Adrenal gland (tissue), 12 donors: ENCODE results near the gene MNX1. TPM values are rescaled to one million over a fixed set of nuclear protein-coding genes. Genes with fewer than 3 reads are reported as not detected.

Experiments used
- DNase-seq, 7 donors: peaks; one replicate each; pipeline ENCODE4 v3.0.0-alpha.2; 2019 to 2020
- H3K27ac ChIP-seq, 5 donors: fragments of 200-600 bp; sonication (generic) in 4 of 5; 1 replicate in 3 of 5; 2 replicates in 2 of 5; pipeline versions ENCODE4 v1.5.1 to v1.8.0; 2016 to 2020; ENCODE audit warnings: mild to moderate bottlenecking in 1 of 5
- H3K27me3 ChIP-seq: fragments of 200-600 bp; 2 replicates; pipeline ENCODE4 v1.8.0; 2021
- H3K36me3 ChIP-seq, 2 donors: fragments of 200-600 bp; replicated peaks in 1 of 2; 1 replicate in 1 of 2; 2 replicates in 1 of 2; pipeline versions ENCODE4 v1.5.1 to v1.8.0; 2018 to 2022
- H3K4me1 ChIP-seq, 2 donors: fragments of 200-600 bp; replicated peaks in 1 of 2; 1 replicate in 1 of 2; 2 replicates in 1 of 2; pipeline versions ENCODE4 v1.5.1 to v1.8.0; 2018 to 2021
- H3K4me3 ChIP-seq, 4 donors: fragments of 200-600 bp; sonication (generic) in 3 of 4; one replicate each; pipeline ENCODE4 v1.5.1; 2016 to 2018
- H3K9me3 ChIP-seq, 3 donors: fragments of 200-600 bp; sonication (generic) in 1 of 3; replicated peaks in 1 of 3; 1 replicate in 2 of 3; 2 replicates in 1 of 3; pipeline versions ENCODE4 v1.5.1 to v1.8.0; 2016 to 2021
- CTCF ChIP-seq, 6 experiments: fragments of 450-650 bp in 4 of 6; fragments of 200-600 bp in 2 of 6; sonication (generic) in 1 of 6; IDR thresholded peaks; 1 replicate in 5 of 6; 2 replicates in 1 of 6; pipeline versions ENCODE4 v1.5.1 to v1.8.0; 2016 to 2021; ENCODE audit warnings: antibody characterized with exemption in 6 of 6, mild to moderate bottlenecking in 2 of 6, moderate library complexity in 1 of 6
- POLR2A ChIP-seq, 2 donors: fragments of 450-650 bp; IDR thresholded peaks; one replicate each; pipeline ENCODE4 v1.6.1; 2017; ENCODE audit warnings: antibody characterized with exemption in 2 of 2, mild to moderate bottlenecking in 2 of 2, moderate library complexity in 1 of 2
- WGBS, 4 donors: extraction: QIAGEN DNeasy Blood & Tissue Kit in 2 of 4; methylation state at CpG; one replicate each; pipeline versions ENCODE4 v1.1.5 to v1.1.7; 2013 to 2017; 5-methylcytosine and 5-hydroxymethylcytosine counted together
- intact Hi-C, 2 donors: fragments of 100-400 bp; cut with DNase I; formaldehyde crosslinking; loops; one replicate each; pipeline versions ENCODE4 v1.14.1 to v1.15.0; 2022 to 2023
- polyA plus RNA-seq, 3 donors: library from polyadenylated mRNA; stranded (reverse); fragments of 200-250 nt in 2 of 3; fragments of 350-450 nt in 1 of 3; fragmentation: Illumina TruSeq in 1 of 3; extraction: RNeasy Lipid Tissue Mini Kit (QIAGEN cat#74804) in 1 of 3; gene quantifications; one replicate each; pipeline ENCODE4 v1.2.3, GENCODE V29; 2013 to 2014
- total RNA-seq, 9 donors: library from RNA; depleted of rRNA in 4 of 9; stranded (reverse); fragments of >200 nt in 4 of 9; fragments of 120-200 nt in 1 of 9; fragmentation: NEBNext Ultra II Directional in 1 of 9; extraction: Animal tissue kit (Norgen Biotek cat#: 25700) in 1 of 9; gene quantifications; one replicate each; pipeline versions ENCODE4 v1.1.0 to v1.2.4, GENCODE V29; 2013 to 2023
- donor health status: healthy with polysubstance abuse.
- donor health status: Bipolar disorder and iron deficiency.
- donor health status: DM: yes; HTN: yes; CAD: no.
- donor health status: DM: no; HTN: no; CAD: no.
- donor health status: DM: no; HTN: no; CAD: no.
- donor health status: DM: yes; HTN: yes; CAD: no.

MNX1 gene
- total and polyA plus RNA-seq, 12 donors, result 0.11 TPM; not detected in 10

GRCh38 chr7:157004521-157005455 lies 5.7 kb downstream of the MNX1 start:
- peaks cover 7 to 23% of the 10 kb centered on the region in 2 donors for H3K4me1 ChIP-seq
- no peak overlapping the region for H3K4me3 ChIP-seq
- H3K36me3 ChIP-seq, result no peaks in the 10 kb centered on the region
- TF ChIP-seq CTCF (IDR thresholded peaks at IDR 0.05), result no peak
- no peak for TF ChIP-seq POLR2A (IDR thresholded peaks at IDR 0.05)
- peaks cover 92% of the 10 kb centered on the region for H3K27me3 ChIP-seq
- no peak overlapping the region for H3K27ac ChIP-seq
- H3K9me3 ChIP-seq, result no peaks in the 10 kb centered on the region
- no peak for DNase-seq
- 5 to 12% (median 7%) methylated on average over 35 to 56 of the region's 56 CpGs for WGBS, 4 donors
- intact Hi-C loops, result no loop called here

DNA sequence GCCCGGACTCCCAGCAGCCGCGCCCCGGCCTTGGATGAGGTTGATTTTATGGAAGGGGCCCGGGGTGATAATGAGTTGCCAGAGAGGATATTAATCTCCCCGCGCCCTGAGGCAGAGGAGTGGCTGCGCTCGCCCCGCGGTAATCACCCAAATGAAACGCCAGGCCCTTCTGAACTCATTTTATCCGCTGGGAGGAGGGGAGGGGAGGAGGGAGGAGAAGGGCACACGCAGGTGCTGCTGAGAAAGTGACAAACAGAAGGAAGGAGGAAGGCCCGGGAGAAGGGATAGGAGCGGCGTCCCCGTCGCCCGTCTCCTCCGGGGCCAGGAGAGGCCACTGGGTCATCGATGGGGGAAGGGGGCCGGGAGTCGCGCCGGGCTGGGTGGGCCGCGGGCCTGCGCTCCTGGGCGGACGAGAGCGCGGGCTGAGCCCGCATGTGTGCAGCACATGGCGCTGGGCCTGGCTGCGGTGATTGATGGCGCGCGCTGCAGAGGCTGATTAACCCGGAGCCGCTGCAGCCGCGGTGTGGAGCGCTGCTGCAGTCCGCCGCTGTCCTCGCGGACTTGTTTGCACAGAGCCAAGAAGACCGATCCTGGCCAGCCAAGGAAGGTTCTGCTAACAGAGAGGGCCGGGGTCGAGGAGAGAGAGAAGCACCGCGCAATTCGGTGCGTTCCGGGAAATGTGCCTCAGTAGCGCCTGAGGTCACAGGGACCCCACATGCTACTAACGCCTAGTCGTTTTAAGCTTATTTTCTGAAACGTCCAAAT lies 6.5 kb downstream of the MNX1 start:
- H3K4me3 ChIP-seq, result no peak overlapping the region
- H3K27ac ChIP-seq, result no peak overlapping the region
- H3K4me1 ChIP-seq, result peaks cover 7 to 31% of the 10 kb centered on the region in 2 donors
- TF ChIP-seq CTCF (IDR thresholded peaks at IDR 0.05) (no peak), POLR2A (IDR thresholded peaks at IDR 0.05) (no peak)
- H3K36me3 ChIP-seq, result no peaks in the 10 kb centered on the region
- peaks cover 94% of the 10 kb centered on the region for H3K27me3 ChIP-seq
- no peaks in the 10 kb centered on the region for H3K9me3 ChIP-seq
- intact Hi-C loops, result no loop called here
- no peak for DNase-seq
- WGBS, 4 donors, result 3 to 7% (median 4%) methylated on average over 29 to 60 of the region's 60 CpGs

DNA sequence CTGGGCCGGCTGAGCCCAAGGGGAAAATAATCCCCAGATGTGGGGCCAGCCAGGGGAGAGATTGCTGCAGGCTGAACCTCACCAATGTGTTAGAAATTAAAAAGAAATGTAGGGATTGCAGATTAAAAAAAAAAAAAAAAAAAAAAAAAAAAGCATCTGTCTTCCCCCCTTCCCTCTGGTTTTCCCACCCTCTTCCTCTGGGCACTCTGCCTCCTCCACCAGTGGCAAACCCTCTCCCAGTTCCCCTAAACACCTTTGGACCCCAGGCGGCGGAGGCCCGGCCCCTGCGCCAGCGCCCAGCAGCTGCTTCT lies 7.1 kb downstream of the MNX1 start:
- TF ChIP-seq POLR2A (IDR thresholded peaks at IDR 0.05) (no peak), CTCF (IDR thresholded peaks at IDR 0.05) (no peak)
- 15 to 32% (median 22%) methylated on average over 6 of the region's 6 CpGs for WGBS, 4 donors
- Histone ChIP-seq H3K9me3 (no peaks in the 10 kb centered on the region), H3K4me3 (no peak overlapping the region), H3K36me3 (no peaks in the 10 kb centered on the region), H3K4me1 (peaks cover 7 to 31% of the 10 kb centered on the region in 2 donors), H3K27ac (no peak overlapping the region), H3K27me3 (peaks cover 94% of the 10 kb centered on the region)
- intact Hi-C loops, result no loop called here
- no peak for DNase-seq

GRCh38 chr7:157002819-157003421 lies 7.5 kb downstream of the MNX1 start:
- peaks cover 90% of the 10 kb centered on the region for H3K27me3 ChIP-seq
- WGBS, 4 donors, result 10 to 14% (median 12%) methylated on average over 35 to 47 of the region's 47 CpGs
- no peak for DNase-seq
- no peaks in the 10 kb centered on the region for H3K9me3 ChIP-seq
- peaks cover 7 to 31% of the 10 kb centered on the region in 2 donors for H3K4me1 ChIP-seq
- H3K4me3 ChIP-seq, result no peak overlapping the region
- no peaks in the 10 kb centered on the region for H3K36me3 ChIP-seq
- intact Hi-C loops, result no loop called here
- H3K27ac ChIP-seq, result no peak overlapping the region
- TF ChIP-seq CTCF (IDR thresholded peaks at IDR 0.05), result no peak
- no peak for TF ChIP-seq POLR2A (IDR thresholded peaks at IDR 0.05)
